GM13976 (cell line): ENCODE results near the gene TAF4.

ENCODE experiments used
- DNase-seq: peaks from one replicate; pipeline ENCODE4 v3.0.0; 2012; ENCODE audit warnings: low spot score
- in situ Hi-C: fragments of 300-500 bp; cut with MboI; formaldehyde crosslinking; loops from one replicate; pipeline ENCODE4 v1.12.0; 2022; ENCODE audit warnings: low sequenced_read_pairs, mixed read lengths, inconsistent platforms; ENCODE audit not compliant: unreplicated experiment
- TF ChIP-seq, protein P1 (sequence below): IDR thresholded peaks from 2 replicates; pipeline ENCODE4 v1.5.1; 2012; ENCODE audit warnings: borderline replicate concordance, mild to moderate bottlenecking; ENCODE audit not compliant: insufficient read depth; ENCODE audit errors: extremely low read depth, missing control alignments, control extremely low read depth

TAF4 gene

DNA sequence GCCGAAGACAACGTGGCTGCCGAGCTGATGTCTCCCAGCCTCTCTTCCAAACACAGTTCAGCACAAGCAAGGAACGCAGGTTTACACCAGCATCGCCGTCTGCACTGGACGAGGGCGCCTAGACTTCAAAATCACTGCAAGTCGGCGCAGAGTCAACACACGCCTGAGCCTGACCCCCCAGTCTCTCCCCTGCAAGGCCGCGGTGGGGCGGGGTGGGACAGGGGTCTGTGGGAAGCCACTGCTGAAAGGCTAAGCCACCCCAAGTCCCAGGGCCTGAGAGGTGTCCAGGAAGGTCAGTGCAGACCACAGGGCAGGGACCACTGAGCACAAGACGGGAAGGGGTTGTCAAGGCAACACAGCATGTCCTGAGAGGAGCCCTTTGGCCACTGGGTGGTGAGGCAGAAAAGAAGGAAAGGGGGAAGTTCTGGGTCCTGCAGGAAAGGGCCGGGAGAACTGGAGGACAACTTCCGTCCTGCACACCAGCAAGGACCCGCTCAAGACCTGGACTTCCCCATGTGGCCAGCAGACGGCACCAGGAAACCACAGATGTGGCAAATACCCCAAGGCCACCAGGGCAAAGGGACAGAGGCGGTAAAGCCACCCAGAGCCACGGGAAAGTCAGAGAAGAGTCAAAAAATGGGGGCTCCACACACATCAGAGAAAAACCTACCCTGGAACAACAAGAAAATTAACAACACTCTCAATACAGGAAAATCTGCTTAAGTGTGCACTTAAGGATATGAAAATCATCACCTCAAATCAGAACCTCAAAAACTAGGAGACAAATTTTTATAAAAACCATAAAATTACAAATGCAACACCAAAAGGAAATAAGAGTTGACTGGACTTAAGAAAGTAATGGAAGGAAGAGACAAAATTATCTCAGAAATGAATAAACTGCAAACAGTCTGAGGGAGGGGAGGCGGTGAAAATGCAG lies 84.8 kb downstream of the TAF4 start:
- no peak for DNase-seq
- in situ Hi-C loops: no loop called here
- TF ChIP-seq, protein P1, sequence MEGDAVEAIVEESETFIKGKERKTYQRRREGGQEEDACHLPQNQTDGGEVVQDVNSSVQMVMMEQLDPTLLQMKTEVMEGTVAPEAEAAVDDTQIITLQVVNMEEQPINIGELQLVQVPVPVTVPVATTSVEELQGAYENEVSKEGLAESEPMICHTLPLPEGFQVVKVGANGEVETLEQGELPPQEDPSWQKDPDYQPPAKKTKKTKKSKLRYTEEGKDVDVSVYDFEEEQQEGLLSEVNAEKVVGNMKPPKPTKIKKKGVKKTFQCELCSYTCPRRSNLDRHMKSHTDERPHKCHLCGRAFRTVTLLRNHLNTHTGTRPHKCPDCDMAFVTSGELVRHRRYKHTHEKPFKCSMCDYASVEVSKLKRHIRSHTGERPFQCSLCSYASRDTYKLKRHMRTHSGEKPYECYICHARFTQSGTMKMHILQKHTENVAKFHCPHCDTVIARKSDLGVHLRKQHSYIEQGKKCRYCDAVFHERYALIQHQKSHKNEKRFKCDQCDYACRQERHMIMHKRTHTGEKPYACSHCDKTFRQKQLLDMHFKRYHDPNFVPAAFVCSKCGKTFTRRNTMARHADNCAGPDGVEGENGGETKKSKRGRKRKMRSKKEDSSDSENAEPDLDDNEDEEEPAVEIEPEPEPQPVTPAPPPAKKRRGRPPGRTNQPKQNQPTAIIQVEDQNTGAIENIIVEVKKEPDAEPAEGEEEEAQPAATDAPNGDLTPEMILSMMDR: peak; percentile 35

GRCh38 chr20:61979701-61980635 lies 85.7 kb downstream of the TAF4 start:
- no peak for DNase-seq
- TF ChIP-seq, protein P1: no peak
- in situ Hi-C loops: no loop called here

- TF ChIP-seq, protein P1: no peak
- no peak for DNase-seq
- in situ Hi-C loops: no loop called here
Observed at GRCh38 chr20:61979090-61979489, 86.6 kb downstream of the TAF4 start.

- TF ChIP-seq, protein P1: no peak
- no peak for DNase-seq
- in situ Hi-C loops: no loop called here
Observed at GRCh38 chr20:61978491-61978890, 87.2 kb downstream of the TAF4 start.

GRCh38 chr20:61977419-61977786 lies 88.3 kb downstream of the TAF4 start:
- in situ Hi-C loops: no loop called here
- TF ChIP-seq, protein P1: no peak
- DNase-seq: no peak

DNA sequence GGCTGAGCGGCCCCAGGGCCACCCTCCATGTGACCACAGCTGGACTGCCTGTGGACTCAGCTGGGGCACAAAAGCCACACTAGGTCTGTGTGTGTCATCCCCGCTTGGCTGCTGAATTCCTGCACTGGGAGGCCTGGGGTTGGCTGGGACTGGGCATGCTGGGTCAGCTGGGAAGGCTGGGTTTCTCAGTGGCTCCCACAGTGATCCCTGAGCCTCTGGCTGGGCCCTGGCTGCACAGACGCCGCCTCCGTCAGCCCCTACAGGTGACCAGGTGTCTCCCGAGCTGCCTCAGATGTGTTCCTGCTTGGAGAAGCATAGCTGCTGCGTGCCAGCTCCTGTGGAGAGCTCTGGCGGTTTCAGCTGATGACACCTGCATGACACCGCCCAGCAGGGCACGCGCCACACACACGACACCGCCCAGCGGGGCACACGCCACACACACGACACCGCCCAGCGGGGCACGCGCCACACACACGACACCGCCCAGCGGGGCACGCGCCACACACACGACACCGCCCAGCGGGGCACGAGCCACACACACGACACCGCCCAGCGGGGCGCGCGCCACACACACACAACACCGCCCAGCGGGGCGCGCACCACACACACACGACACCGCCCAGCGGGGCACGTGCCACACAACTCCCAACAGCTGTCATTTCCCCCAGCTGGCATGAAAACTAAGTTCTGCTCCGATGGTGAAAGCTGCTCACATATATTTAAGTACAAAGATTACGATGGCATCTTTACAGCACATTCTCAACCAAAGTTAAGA lies 88.8 kb downstream of the TAF4 start:
- in situ Hi-C loops: no loop called here
- TF ChIP-seq, protein P1: no peak

More for the DNA sequence above, 88.8 kb downstream of the TAF4 start:
- DNase-seq: no peak
